GM21786 (cell line): Measurements from ENCODE around the gene CUL9.
A peak's percentile ranks its signal among the peaks of the same experiment; 100 is the strongest.
"Not testable (repeated sequence)": the region's sequence is repeated elsewhere in the genome, so short reads cannot be mapped to it uniquely, and the experiment has no call there.

Experiments
- ATAC-seq: cut with Tn5 transposase; IDR thresholded peaks from one replicate; pipeline ENCODE4 v1.9.1; 2021; ENCODE audit not compliant: unreplicated experiment

CUL9 gene

GRCh38 chr6:43181942-43182860 lies at the start of gene CUL9:
Gene CUL9 (plus strand): TSS chr6:43182196. CDS start chr6:43184311, 2,115 bp downstream.
- peak; percentile 94 for ATAC-seq

- no peak for ATAC-seq
These were observed 43.7 kb upstream of the CUL9 start for GRCh38 chr6:43138267-43138666.

- ATAC-seq, result not testable (repeated sequence)
These were observed 42.0 kb upstream of the CUL9 start for GRCh38 chr6:43139973-43140372.

- no peak for ATAC-seq
These were observed 40.4 kb upstream of the CUL9 start for GRCh38 chr6:43141644-43142043.

- no peak for ATAC-seq
These were observed 39.9 kb upstream of the CUL9 start for GRCh38 chr6:43142101-43142500.

DNA sequence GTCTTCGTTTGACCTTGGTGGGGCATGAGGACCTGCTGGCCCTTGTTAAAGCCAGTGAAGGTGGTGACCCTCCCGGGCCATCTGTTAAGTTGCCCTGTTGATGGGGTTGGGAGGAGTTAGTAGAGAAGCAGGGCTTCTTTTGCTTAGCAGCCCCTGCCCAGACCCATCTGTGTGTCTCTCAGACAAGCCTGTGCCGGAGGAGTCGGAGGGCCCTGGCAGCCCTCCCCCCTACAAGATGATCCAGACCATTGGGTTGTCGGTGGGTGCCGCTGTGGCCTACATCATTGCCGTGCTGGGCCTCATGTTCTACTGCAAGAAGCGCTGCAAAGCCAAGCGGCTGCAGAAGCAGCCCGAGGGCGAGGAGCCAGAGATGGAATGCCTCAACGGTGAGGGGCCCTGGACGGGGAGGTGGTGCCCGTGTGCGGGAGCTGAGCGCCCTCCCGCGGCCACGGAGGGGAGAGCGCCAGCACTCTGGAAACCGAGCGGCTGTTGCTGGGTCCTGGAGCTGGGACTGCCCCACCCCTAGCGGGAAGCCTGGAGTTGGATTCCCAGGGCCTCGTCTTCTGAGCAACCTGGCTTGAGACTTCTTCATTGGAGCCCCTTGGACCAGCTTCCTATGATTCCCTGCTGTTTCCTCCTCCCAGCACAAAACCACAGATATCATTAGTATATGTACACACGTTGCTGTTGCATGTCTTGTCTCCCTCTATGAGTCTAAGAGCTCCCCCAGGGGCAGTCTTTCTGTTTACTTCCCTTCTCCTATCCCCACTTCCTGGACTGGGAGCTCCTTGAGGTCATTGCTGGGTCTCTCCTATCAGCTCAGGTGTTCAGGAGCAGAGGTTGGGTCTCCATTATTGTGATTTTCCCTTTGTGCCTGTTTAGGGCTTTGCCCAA lies 38.5 kb upstream of the CUL9 start:
- ATAC-seq, result no peak

DNA sequence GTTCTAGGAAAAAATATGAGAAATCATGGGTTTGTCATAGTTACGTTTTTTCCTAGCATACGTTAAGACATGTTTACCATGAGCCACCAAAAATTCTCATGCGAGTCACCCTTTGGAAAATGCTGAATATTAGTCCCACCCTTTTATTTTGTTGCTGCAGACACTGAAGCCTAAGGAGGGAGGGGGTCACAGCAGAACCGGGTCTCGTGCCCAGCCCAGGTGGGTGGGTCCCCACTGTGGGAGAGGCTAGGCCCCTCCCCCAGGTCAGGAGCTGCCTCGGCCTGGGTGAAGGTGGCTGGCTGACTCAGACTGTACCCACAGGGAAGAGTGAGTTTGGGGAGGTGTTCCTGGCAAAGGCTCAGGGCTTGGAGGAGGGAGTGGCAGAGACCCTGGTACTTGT lies 37.1 kb upstream of the CUL9 start:
- no peak for ATAC-seq

GRCh38 chr6:43146261-43146660 lies 35.7 kb upstream of the CUL9 start:
- ATAC-seq, result no peak

GRCh38 chr6:43146709-43147688 lies 35.0 kb upstream of the CUL9 start:
- ATAC-seq, result no peak

DNA sequence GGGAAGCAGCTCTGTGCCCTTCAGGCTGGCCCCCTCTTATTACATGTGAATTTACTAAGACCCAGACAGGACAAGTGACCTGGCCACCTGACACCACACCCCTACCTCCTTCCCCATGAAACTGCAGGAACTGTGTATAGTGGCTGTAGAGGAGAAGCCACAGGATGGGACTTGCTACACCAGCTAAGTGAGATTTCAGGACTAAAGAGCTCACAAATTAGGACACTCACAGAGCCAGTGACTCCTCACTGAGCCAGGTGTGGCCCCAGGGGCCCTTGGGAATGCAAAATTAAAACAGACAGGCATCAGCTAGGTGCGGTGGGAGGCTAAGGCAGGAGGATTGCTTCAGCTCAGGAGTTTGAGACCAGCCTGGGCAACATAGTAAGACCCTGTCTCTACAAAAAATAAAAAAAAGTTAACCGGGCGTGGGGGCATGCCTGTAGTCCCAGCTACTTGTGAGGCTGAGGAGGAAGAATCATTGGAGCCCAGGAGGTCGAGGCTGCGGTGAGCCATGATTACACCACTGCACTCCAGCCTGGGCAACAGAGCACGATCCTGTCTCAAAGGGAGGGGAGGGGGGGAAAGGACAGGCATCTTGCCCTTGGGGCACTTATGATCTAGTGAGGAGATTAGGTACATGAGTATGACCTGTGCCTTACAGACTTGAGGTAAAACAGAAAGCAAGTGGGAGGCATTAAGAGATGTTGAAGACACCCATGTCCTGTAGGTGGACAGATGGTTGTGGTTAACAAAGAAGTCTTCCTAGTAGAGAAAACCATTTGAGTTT lies 34.1 kb upstream of the CUL9 start:
- no peak for ATAC-seq

GRCh38 chr6:43149265-43149664 lies 32.7 kb upstream of the CUL9 start:
- no peak for ATAC-seq

- no peak for ATAC-seq
These were observed 31.8 kb upstream of the CUL9 start for GRCh38 chr6:43150051-43150751.

GRCh38 chr6:43159599-43159998 lies 22.4 kb upstream of the CUL9 start:
- no peak for ATAC-seq

GRCh38 chr6:43163899-43164298 lies 18.1 kb upstream of the CUL9 start:
- no peak for ATAC-seq

DNA sequence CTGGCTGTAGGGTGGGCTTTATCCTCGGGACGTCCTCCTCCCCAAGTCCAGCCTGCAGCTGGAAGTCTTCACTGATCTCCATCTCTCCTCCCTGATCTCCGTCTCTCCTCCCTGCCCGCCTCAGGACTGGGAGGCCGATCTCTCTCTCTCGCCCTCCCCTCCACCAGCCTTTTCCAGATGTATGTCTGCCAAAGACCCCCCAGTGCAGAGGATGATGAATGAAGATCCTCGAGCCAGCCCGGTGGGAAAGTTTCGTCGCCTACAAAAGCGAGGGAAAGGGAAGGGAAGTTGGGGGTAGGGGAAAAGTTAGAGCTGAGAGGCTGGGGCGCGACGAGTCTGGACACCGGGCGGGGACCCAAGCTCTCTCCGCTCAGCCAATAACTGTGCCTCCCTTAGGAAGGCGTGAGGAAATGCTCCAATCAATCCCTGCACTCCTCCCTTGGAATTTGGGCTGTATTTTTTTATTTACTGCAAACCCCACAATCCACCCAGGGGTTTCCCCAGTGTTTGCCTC lies 11.5 kb upstream of the CUL9 start:
- ATAC-seq, result no peak

DNA sequence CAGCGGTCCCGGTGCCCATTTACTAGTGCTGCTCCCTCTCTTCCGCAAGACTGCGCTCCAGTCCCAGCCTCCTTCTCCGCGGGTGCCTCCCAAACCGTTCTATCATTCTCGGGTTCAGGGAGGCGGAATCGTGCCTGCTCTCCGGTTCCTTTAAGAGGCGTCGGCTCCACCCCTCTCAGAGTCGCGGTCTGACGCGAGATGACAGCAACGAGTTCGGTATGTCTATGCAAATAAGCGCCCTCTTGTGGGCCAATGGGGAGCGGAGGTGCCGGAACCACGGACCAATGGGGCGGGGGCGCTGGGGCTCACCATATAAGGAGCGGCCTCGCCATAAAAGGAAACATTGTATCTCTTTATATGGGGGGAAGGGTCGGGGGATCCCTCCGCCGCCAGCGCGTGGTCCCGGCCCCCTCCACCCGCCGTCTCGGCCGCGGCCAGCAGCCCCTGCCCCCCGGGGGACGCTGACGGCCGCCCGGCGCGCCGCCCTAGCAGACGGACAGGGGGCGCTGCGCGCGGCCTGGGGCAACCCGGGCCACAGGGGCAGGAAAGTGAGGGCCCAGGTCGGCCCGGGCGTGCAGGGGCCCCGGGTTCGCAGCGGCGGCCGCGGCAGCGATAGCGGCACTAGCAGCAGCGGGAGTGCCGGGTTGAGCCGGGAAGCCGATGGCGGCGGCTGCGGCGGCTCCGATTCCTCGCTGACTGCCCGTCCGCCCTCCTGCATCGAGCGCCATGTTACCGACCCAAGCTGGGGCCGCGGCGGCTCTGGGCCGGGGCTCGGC lies 10.9 kb upstream of the CUL9 start, which contains the start of gene SRF:
Gene SRF (plus strand): TSS at position 339 of the 776 bp plus-strand sequence. CDS start 388 bp downstream, at position 727.
- ATAC-seq, result peak; percentile 55

DNA sequence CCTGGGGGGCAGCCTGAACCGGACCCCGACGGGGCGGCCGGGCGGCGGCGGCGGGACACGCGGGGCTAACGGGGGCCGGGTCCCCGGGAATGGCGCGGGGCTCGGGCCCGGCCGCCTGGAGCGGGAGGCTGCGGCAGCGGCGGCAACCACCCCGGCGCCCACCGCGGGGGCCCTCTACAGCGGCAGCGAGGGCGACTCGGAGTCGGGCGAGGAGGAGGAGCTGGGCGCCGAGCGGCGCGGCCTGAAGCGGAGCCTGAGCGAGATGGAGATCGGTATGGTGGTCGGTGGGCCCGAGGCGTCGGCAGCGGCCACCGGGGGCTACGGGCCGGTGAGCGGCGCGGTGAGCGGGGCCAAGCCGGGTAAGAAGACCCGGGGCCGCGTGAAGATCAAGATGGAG lies 10.3 kb upstream of the CUL9 start:
- no peak for ATAC-seq
